NCI-H2107 treated with DMSO at 0.1 percent for 48 hours (cell line): ENCODE results near the gene SGO2.
"Not testable (repeated sequence)": the region's sequence is repeated elsewhere in the genome, so short reads cannot be mapped to it uniquely, and the experiment has no call there.

Experiments used
- DNase-seq: peaks from one replicate; lab custom pipeline; 2025; ENCODE audit not compliant: unreplicated experiment; lab: John Stamatoyannopoulos, UW

SGO2 gene

GRCh38 chr2:200588076-200588678 is 62.2 kb downstream of the SGO2 start:
- DNase-seq, result no peak

- no peak for DNase-seq
Measured at GRCh38 chr2:200590090-200590489, 64.1 kb downstream of the SGO2 start.

GRCh38 chr2:200591308-200591707 is 65.3 kb downstream of the SGO2 start:
- no peak for DNase-seq

DNA sequence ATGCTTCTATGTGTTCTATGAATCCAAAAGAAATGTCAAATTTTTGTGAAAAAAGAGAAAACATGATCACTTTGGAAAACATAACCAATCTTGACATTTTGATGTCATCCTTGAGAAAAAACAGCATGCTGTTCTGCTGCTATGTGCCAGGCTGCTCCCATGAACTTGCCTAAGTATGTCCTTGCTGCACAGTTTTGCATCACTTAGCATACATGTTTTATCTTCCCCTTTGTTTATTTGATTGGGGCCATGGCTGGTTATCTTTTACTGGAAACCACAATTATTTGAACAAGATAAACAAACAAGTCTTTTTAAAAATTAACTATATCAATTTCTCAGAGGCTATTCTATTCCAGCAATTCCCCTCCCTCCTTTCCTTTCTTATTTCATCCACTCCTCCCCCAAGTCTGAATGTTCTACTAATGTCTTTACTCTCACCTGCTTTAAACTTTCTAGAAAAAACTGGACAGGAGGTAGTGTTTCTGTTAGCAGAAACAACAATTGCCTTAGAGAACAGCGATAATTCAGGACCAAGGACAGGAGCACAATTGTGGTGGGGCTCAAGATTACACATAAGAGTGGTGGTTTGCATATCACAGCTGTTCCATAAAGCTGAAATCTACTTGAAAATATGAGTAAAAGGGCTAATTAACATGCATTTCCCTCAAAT is 66.5 kb downstream of the SGO2 start:
- no peak for DNase-seq

DNA sequence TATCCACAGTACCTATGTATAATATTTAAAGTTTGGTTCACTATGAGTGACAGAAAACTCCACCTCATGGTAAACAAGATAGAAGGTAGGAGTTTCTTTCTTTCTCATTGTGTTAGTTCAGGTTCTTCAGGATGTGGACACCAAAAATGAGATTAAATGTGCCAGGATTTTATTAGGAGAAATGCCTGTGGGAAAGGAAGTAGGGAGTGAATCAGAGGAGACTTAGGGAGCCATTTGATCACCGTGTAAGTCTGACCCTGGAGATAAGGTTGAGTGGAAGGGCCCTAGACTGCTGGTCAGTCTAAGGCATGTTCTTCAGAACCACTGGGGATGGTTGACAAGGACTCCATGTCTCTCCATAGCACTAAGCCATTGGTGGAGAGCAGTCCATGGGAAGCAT is 67.9 kb downstream of the SGO2 start:
- no peak for DNase-seq

- no peak for DNase-seq
Measured at GRCh38 chr2:200595913-200596312, 69.9 kb downstream of the SGO2 start.

GRCh38 chr2:200596774-200597570 is 71.0 kb downstream of the SGO2 start:
- no peak for DNase-seq

DNA sequence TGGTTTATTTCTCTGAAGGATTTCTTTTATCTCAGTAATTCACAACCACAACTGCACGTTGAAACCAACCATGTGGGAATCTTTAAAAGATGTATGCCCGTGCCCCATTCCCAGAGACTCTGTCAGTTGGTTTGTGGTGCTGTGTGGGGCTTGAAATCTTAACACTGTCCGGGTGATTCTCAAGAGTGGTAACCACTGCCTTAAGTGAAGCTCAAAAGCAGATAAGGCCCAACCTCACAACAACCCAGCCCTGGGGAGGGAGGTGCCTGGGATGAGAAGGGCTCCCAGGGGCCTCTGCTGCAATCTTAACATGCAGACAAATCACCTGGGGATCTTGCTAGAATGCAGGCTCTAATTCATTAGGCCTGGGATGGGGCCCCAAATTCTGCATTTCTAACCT is 73.2 kb downstream of the SGO2 start:
- DNase-seq, result no peak

GRCh38 chr2:200600549-200601225 is 74.7 kb downstream of the SGO2 start:
- no peak for DNase-seq

- no peak for DNase-seq
Measured at GRCh38 chr2:200602584-200602983, 76.6 kb downstream of the SGO2 start.

GRCh38 chr2:200603972-200604371 is 78.0 kb downstream of the SGO2 start:
- DNase-seq, result no peak

- DNase-seq, result no peak
Measured at GRCh38 chr2:200604571-200605255, 78.7 kb downstream of the SGO2 start.

GRCh38 chr2:200608341-200609027 is 82.5 kb downstream of the SGO2 start:
- DNase-seq, result no peak

GRCh38 chr2:200609028-200609614 is 83.1 kb downstream of the SGO2 start:
- DNase-seq, result no peak

- not testable (repeated sequence) for DNase-seq
Measured at GRCh38 chr2:200610217-200610616, 84.2 kb downstream of the SGO2 start.

DNA sequence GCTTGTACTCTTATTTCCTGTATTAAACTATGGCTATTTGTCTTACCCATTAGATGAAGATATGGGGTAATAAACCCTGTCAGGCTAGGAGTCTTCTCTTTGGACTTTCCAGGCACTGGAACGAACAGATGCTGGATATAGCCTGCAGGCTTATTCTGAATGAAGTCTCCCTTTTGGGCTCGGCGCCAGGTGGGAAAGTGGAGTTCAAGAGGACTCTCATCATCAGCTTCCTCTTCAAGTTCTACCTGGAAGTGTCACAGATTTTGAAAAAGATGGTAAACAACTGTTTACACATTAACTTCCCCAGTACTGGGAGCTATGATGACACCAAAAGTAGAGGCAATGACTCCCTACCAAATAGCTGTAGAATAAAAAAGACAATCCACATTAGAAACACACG is 87.7 kb downstream of the SGO2 start:
- no peak for DNase-seq

- DNase-seq, result no peak
Measured at GRCh38 chr2:200614249-200614648, 88.2 kb downstream of the SGO2 start.

GRCh38 chr2:200615247-200615646 is 89.2 kb downstream of the SGO2 start:
- DNase-seq, result no peak

GRCh38 chr2:200616193-200616592 is 90.2 kb downstream of the SGO2 start:
- DNase-seq, result no peak

- DNase-seq, result no peak
Measured at GRCh38 chr2:200616656-200617055, 90.6 kb downstream of the SGO2 start.
